Measurements from ENCODE around the gene ASCL5. TPM values are rescaled to one million over a fixed set of nuclear protein-coding genes. Genes with fewer than 3 reads are reported as not detected.

The ASCL5 gene
- total RNA-seq, 1 donor from 2014 or later = not detected

DNA sequence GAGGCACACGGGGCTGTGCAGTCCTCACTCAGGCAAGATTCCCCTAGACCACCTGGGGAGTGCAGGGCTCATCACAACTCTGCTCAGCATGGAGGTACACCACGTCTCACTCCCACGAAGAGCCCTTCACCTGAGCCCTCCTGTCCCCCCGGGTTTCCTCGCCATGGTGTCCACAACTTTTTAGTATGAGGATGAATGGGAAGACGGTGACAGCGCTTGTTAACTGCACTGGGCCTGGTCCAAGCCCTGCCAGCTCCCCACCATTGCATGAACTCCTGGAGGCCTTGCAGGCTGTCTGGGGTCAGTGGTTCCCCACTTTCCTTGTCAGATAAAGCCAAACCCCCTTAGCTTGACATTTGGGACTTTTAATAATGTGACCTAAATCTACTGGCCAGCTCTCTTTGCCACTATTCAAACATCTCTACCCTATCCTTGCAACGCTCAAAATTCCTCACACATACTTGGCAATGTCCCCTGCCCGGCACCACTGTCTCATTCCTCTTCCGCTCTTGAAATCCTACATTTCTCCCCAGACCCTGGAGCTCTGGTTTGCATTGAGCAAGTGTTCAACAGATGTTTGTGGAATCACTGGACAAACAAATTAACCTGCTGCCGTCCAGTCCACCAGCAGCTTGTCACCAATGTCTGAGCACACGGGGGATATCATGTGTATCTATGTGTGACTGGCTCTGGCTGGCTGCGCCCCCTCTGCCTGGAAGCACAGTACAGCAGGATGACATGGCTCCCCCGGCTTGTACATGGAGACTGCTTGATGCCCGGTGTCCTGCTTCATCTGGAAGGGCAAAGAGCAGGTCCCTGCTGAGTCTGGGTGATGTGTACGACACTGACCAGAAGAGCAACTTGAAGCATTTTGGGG is 16.1 kb upstream of the ASCL5 start:
- TF ChIP-seq CTCF (IDR thresholded peaks at IDR 0.05; ENCODE audit: borderline replicate concordance) = no peak
- intact Hi-C loops (cut with micrococcal nuclease) = no loop called here
- H3K9me3 ChIP-seq (replicated peaks) = no peaks in the 10 kb centered on the region
- no peaks in the 10 kb centered on the region for H3K27me3 ChIP-seq (ENCODE audit: low read depth)
- H3K27ac ChIP-seq (replicated peaks) = no peak overlapping the region
- no peak for DNase-seq
- H3K4me1 ChIP-seq = peaks cover 10% of the 10 kb centered on the region
- no peak overlapping the region for H3K4me3 ChIP-seq
- H3K36me3 ChIP-seq = peaks cover 81% of the 10 kb centered on the region

GRCh38 chr1:201142011-201142848 is 15.2 kb upstream of the ASCL5 start:
- H3K4me1 ChIP-seq = peaks cover 18% of the 10 kb centered on the region
- DNase-seq = peak; percentile 64
- peaks cover 78% of the 10 kb centered on the region for H3K36me3 ChIP-seq
- TF ChIP-seq CTCF (IDR thresholded peaks at IDR 0.05; ENCODE audit: borderline replicate concordance) = no peak
- no peaks in the 10 kb centered on the region for H3K27me3 ChIP-seq (ENCODE audit: low read depth)
- no peaks in the 10 kb centered on the region for H3K9me3 ChIP-seq (replicated peaks)
- peak overlapping the region; percentile 32 for H3K27ac ChIP-seq (replicated peaks)
- intact Hi-C loops (cut with micrococcal nuclease) = no loop called here
- H3K4me3 ChIP-seq = no peak overlapping the region

DNA sequence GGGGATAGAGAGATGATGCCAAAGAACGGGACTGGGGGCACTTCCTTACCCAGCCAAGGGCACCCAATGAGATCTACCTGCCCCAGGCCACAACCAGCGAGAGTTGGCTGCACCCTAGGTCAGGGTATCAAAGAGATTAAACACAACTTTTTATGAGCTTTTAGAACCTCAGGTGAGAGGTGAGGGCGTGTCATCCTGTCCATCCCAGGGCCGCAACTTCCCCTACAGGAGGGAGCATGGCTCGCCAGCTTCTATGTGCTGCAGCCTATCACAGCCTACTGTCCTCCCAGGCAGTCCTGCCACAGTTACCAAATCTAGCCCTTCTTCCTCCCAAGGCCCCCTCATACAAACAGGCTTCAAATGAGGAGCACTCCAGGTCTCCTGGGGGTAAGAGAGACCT is 14.4 kb upstream of the ASCL5 start:
- TF ChIP-seq CTCF (IDR thresholded peaks at IDR 0.05; ENCODE audit: borderline replicate concordance) = no peak
- DNase-seq = no peak
- Histone ChIP-seq H3K36me3 (peaks cover 74% of the 10 kb centered on the region), H3K9me3 (replicated peaks) (no peaks in the 10 kb centered on the region), H3K27ac (replicated peaks) (no peak overlapping the region), H3K4me3 (no peak overlapping the region), H3K27me3 (ENCODE audit: low read depth) (no peaks in the 10 kb centered on the region), H3K4me1 (peaks cover 18% of the 10 kb centered on the region)
- intact Hi-C loops (cut with micrococcal nuclease) = no loop called here

- H3K27ac ChIP-seq (replicated peaks) = no peak overlapping the region
- DNase-seq = no peak
- peaks cover 73% of the 10 kb centered on the region for H3K36me3 ChIP-seq
- H3K9me3 ChIP-seq (replicated peaks) = no peaks in the 10 kb centered on the region
- no peak overlapping the region for H3K4me3 ChIP-seq
- TF ChIP-seq CTCF (IDR thresholded peaks at IDR 0.05; ENCODE audit: borderline replicate concordance) = no peak
- H3K27me3 ChIP-seq (ENCODE audit: low read depth) = no peaks in the 10 kb centered on the region
- H3K4me1 ChIP-seq = peaks cover 18% of the 10 kb centered on the region
- intact Hi-C loops (cut with micrococcal nuclease) = no loop called here
These were observed 13.9 kb upstream of the ASCL5 start for GRCh38 chr1:201140941-201141260.

DNA sequence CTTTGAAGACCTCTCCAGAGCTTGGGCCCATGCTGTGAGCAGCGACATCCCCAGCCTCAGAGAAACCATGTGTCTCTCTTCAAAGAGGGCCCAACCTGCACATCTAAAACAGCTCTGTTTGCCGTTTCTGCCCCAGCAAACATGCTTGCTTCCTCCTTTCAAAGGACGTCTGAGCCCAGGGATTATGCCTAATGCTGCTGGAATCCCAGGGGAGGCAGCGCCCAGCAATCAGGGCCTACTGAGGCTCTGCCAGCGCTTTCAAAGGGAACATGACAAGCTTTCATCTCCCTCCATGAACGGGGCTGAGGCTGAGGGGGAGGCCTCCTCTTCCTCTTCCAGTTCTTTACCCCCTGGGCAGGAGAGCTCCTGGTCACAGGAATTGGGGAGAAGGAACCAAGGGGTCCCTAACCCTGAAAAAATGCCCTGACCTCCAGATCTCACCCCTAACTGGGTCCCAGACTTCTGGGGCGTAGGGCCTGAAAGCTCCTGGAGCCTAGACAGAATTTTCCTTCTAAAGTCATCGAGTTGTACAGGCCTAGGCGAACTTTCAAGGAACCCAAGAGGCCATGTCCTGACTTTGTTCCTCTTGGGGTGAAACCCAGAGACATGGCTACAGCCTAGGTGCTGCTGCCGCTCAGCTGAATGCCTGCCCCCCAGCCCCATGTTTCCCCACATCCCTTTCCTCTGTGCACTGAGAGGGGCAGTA is 13.4 kb upstream of the ASCL5 start:
- no peak for DNase-seq
- Histone ChIP-seq H3K4me3 (no peak overlapping the region), H3K27me3 (ENCODE audit: low read depth) (no peaks in the 10 kb centered on the region), H3K27ac (replicated peaks) (no peak overlapping the region), H3K36me3 (peaks cover 72% of the 10 kb centered on the region), H3K9me3 (replicated peaks) (no peaks in the 10 kb centered on the region), H3K4me1 (peaks cover 18% of the 10 kb centered on the region)
- intact Hi-C loops (cut with micrococcal nuclease) = no loop called here
- no peak for TF ChIP-seq CTCF (IDR thresholded peaks at IDR 0.05; ENCODE audit: borderline replicate concordance)
